Measurements from ENCODE around the gene CLDN15.

- TF ChIP-seq, protein P1, sequence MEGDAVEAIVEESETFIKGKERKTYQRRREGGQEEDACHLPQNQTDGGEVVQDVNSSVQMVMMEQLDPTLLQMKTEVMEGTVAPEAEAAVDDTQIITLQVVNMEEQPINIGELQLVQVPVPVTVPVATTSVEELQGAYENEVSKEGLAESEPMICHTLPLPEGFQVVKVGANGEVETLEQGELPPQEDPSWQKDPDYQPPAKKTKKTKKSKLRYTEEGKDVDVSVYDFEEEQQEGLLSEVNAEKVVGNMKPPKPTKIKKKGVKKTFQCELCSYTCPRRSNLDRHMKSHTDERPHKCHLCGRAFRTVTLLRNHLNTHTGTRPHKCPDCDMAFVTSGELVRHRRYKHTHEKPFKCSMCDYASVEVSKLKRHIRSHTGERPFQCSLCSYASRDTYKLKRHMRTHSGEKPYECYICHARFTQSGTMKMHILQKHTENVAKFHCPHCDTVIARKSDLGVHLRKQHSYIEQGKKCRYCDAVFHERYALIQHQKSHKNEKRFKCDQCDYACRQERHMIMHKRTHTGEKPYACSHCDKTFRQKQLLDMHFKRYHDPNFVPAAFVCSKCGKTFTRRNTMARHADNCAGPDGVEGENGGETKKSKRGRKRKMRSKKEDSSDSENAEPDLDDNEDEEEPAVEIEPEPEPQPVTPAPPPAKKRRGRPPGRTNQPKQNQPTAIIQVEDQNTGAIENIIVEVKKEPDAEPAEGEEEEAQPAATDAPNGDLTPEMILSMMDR (conservative IDR thresholded peaks at IDR 0.05; ENCODE audit: low read length) = no peak
- TF ChIP-seq EZH2phosphoT487 (IDR thresholded peaks at IDR 0.05; ENCODE audit: borderline replicate concordance, low read depth, low read length) = no peak
Observed at GRCh38 chr7:101278461-101279292, 41.1 kb upstream of the CLDN15 start.

Measured in OCI-LY7 (cell line).